K562 (cell line): ENCODE results near the gene DGAT2. TPM values are rescaled to one million over a fixed set of nuclear protein-coding genes. Genes with fewer than 3 reads are reported as not detected.
A peak's percentile ranks its signal among the peaks of the same experiment; 100 is the strongest.

Experiments used
- BDP1 ChIP-seq: IDR thresholded peaks from 3 replicates; pipeline ENCODE4 v1.6.1; 2011; ENCODE audit not compliant: insufficient read length, insufficient read depth
- ELK1 ChIP-seq: sonication (generic); formaldehyde crosslinking; IDR thresholded peaks from 2 replicates; pipeline ENCODE4 v1.8.1; 2022; ENCODE audit warnings: missing genetic modification reagents
- GTF2A2 ChIP-seq: IDR thresholded peaks from 2 replicates; pipeline ENCODE4 v1.6.1; 2016; ENCODE audit warnings: mild to moderate bottlenecking, missing genetic modification characterization, missing compliant biosample characterization
- HCFC1 ChIP-seq: IDR thresholded peaks from 2 replicates; pipeline ENCODE4 v1.6.1; 2012; ENCODE audit warnings: low read depth, low read length, improper control_type of control experiment
- ILF3 ChIP-seq: fragments of 450-650 bp; IDR thresholded peaks from 2 replicates; pipeline ENCODE4 v1.6.1; 2018; ENCODE audit warnings: antibody characterized with exemption, mild to moderate bottlenecking, moderate library complexity, borderline replicate concordance
- JUNB ChIP-seq: fragments of 450-650 bp; formaldehyde crosslinking; conservative IDR thresholded peaks from 2 replicates; pipeline ENCODE4 v1.4.0; 2020; ENCODE audit warnings: mild to moderate bottlenecking
- MYC ChIP-seq, 2 experiments: fragments of 250-450 bp in 1 of 2; sonication (Bioruptor Pico) in 1 of 2; IDR thresholded peaks; 2 replicates each; pipeline versions ENCODE4 v1.5.1 to v1.6.1; 2012 to 2021; ENCODE audit warnings: low read depth in 2 of 2, borderline replicate concordance in 1 of 2, improper control_type of control experiment in 1 of 2, low read length in 1 of 2, mild to moderate bottlenecking in 1 of 2, moderate library complexity in 1 of 2
- NKRF ChIP-seq: fragments of 450-650 bp; IDR thresholded peaks from 2 replicates; pipeline ENCODE4 v1.6.1; 2016; ENCODE audit warnings: borderline replicate concordance
- SIN3A ChIP-seq, 2 experiments: fragments of 150-350 bp in 1 of 2; IDR thresholded peaks; 2 replicates each; pipeline ENCODE4 v1.6.1; 2011 to 2016; ENCODE audit warnings: borderline replicate concordance in 2 of 2, low read depth in 2 of 2, low read length in 2 of 2, mild to moderate bottlenecking in 2 of 2, moderate library complexity in 2 of 2; ENCODE audit not compliant: control insufficient read depth in 1 of 2
- TFE3 ChIP-seq: fragments of 450-650 bp; formaldehyde crosslinking; IDR thresholded peaks from 2 replicates; pipeline ENCODE4 v1.4.0; 2020; ENCODE audit warnings: mild to moderate bottlenecking, mixed read lengths
- ZBTB2 ChIP-seq: fragments of 450-650 bp; IDR thresholded peaks from 2 replicates; pipeline ENCODE4 v1.6.1; 2016; ENCODE audit warnings: antibody characterized with exemption
- ZBTB43 ChIP-seq: sonication (generic); formaldehyde crosslinking; IDR thresholded peaks from 2 replicates; pipeline ENCODE4 v1.8.0; 2023; ENCODE audit warnings: mild to moderate bottlenecking, missing genetic modification reagents
- ZBTB9 ChIP-seq: fragments of 450-650 bp; formaldehyde crosslinking; IDR thresholded peaks from 2 replicates; pipeline ENCODE4 v1.4.0; 2020; ENCODE audit warnings: mild to moderate bottlenecking, moderate library complexity
- ZNF592 ChIP-seq: fragments of 450-650 bp; IDR thresholded peaks from 2 replicates; pipeline ENCODE4 v1.6.1; 2017; ENCODE audit warnings: antibody characterized with exemption, mild to moderate bottlenecking
- polyA plus RNA-seq, 8 experiments: library from polyadenylated mRNA; depleted of rRNA in 4 of 8; stranded (reverse) in 5 of 8; unstranded in 3 of 8; fragments of >200 nt; fragmentation: Nextera tagmentation in 2 of 8; fragmentation: Illumina TruSeq in 1 of 8; extraction: Ambion mirVana in 2 of 8; extraction: Trizol in 1 of 8; gene quantifications; 2 replicates each; pipeline versions ENCODE4 v1.2.1 to v1.2.3, GENCODE V29; 2011 to 2014; ENCODE audit warnings: inconsistent platforms in 1 of 8, missing spikeins in 1 of 8
- total RNA-seq, 7 experiments: library from RNA; depleted of rRNA in 6 of 7; stranded (reverse); fragments of >200 nt in 6 of 7; fragmentation: Illumina TruSeq in 2 of 7; extraction: Trizol in 2 of 7; gene quantifications; 2 replicates each; pipeline versions ENCODE4 v1.2.1 to v1.2.3, GENCODE V29; 2011 to 2021; ENCODE audit warnings: low replicate concordance in 1 of 7

The DGAT2 gene
- total and polyA plus RNA-seq, 9 of the 15 experiments (the other 6 are each of a cell fraction or from before 2014, with no cell fraction given), result 0.68 to 2.8 (median 1.8) TPM

GRCh38 chr11:75767793-75768111 is 826 bp upstream of the DGAT2 start (continued):
- TF ChIP-seq BDP1 (no peak), ZNF592 (no peak), ZBTB43 (CRISPR knock-in tag) (0 out of 2 replicates have a peak, but pooled peaks have one; percentile 6), ZBTB9 (no peak), SIN3A (IDR thresholded peaks at IDR 0.05; ENCODE audit: borderline replicate concordance in 2 of 2, control insufficient read depth in 1 of 2, low read depth in 2 of 2, low read length in 2 of 2) (no peak), ELK1 (CRISPR knock-in tag) (no peak), HCFC1 (no peak), GTF2A2 (tag) (no peak), JUNB (CRISPR knock-in tag) (no peak), MYC (IDR thresholded peaks at IDR 0.05; ENCODE audit: low read depth, low read length) (no peak), MYC (CRISPR knock-in tag; IDR thresholded peaks at IDR 0.05; ENCODE audit: borderline replicate concordance, low read depth) (no peak), NKRF (no peak), ILF3 (no peak), ZBTB2 (no peak), TFE3 (CRISPR knock-in tag) (no peak)
